SU-DHL-6 (cell line): Measurements from ENCODE around the gene TENT5A.
"Not testable (repeated sequence)": the region's sequence is repeated elsewhere in the genome, so short reads cannot be mapped to it uniquely, and the experiment has no call there.

Experiments used
- H2AFZ ChIP-seq: fragments of 200-600 bp; sonication (generic); 2 replicates; pipeline ENCODE4 v1.6.1; 2014; ENCODE audit warnings: low read depth, mild to moderate bottlenecking, moderate library complexity, mixed read lengths, antibody characterized with exemption, low read length; ENCODE audit not compliant: severe bottlenecking
- H3F3A ChIP-seq: fragments of 200-600 bp; shearing (Covaris generic); 2 replicates; pipeline ENCODE4 v1.6.0; 2016; ENCODE audit warnings: antibody characterized with exemption, mild to moderate bottlenecking; ENCODE audit not compliant: insufficient read depth
- H3K27ac ChIP-seq: fragments of 200-600 bp; sonication (generic); 2 replicates; pipeline ENCODE4 v1.5.1; 2016; ENCODE audit warnings: low read depth, mild to moderate bottlenecking, low read length, moderate library complexity, mixed read lengths
- H3K27me3 ChIP-seq: fragments of 200-600 bp; sonication (generic), shearing (Covaris generic); 2 replicates; pipeline ENCODE4 v1.6.0; 2014; ENCODE audit warnings: mild to moderate bottlenecking, low read length
- H3K36me3 ChIP-seq: fragments of 200-600 bp; sonication (generic); 2 replicates; pipeline ENCODE4 v1.6.1; 2014; ENCODE audit warnings: mild to moderate bottlenecking, low read length, mixed read lengths
- H3K4me2 ChIP-seq: fragments of 300-600, 200-600 bp; shearing (Covaris generic), sonication (generic); 2 replicates; pipeline ENCODE4 v1.6.0; 2014; ENCODE audit warnings: low read length, low read depth, mild to moderate bottlenecking; ENCODE audit not compliant: poor library complexity, severe bottlenecking
- H3K4me3 ChIP-seq: fragments of 200-600 bp; sonication (generic); 2 replicates; pipeline ENCODE4 v1.5.1; 2014; ENCODE audit warnings: antibody characterized with exemption, low read length, mild to moderate bottlenecking, mixed read lengths; ENCODE audit not compliant: insufficient read depth, poor library complexity, severe bottlenecking
- H3K79me2 ChIP-seq: fragments of 200-600 bp; sonication (generic); 2 replicates; pipeline ENCODE4 v1.6.1; 2014; ENCODE audit warnings: mild to moderate bottlenecking, low read length, moderate library complexity; ENCODE audit not compliant: insufficient read depth
- H3K9ac ChIP-seq: fragments of 200-600 bp; sonication (generic); 2 replicates; pipeline ENCODE4 v1.7.0; 2014; ENCODE audit warnings: mild to moderate bottlenecking, low read length
- H3K9me2 ChIP-seq: fragments of 200-600 bp; sonication (generic); replicated peaks from 2 replicates; pipeline ENCODE4 v1.6.1; 2014; ENCODE audit warnings: low read length; ENCODE audit not compliant: insufficient read depth
- H3K9me3 ChIP-seq: fragments of 200-600 bp; sonication (generic); 2 replicates; pipeline ENCODE4 v1.6.1; 2014; ENCODE audit warnings: low read length, mixed read lengths; ENCODE audit not compliant: insufficient read depth
- H4K20me1 ChIP-seq: fragments of 200-600 bp; sonication (generic); 2 replicates; pipeline ENCODE4 v1.6.1; 2014; ENCODE audit warnings: low read depth, mild to moderate bottlenecking, antibody characterized with exemption, low read length, moderate library complexity, mixed read lengths
- CTCF ChIP-seq: fragments of 200-600 bp; sonication (generic); IDR thresholded peaks from one replicate; pipeline ENCODE4 v1.5.1; 2017; ENCODE audit warnings: antibody characterized with exemption, mild to moderate bottlenecking, low read length, moderate library complexity; ENCODE audit not compliant: insufficient read depth, poor library complexity, severe bottlenecking
- EZH2phosphoT487 ChIP-seq: fragments of 200-600 bp; sonication (generic), shearing (Covaris generic); conservative IDR thresholded peaks from 2 replicates; pipeline ENCODE4 v1.6.1; 2018; ENCODE audit warnings: mild to moderate bottlenecking, antibody characterized with exemption, low read length, moderate library complexity, mixed read lengths

The TENT5A gene

GRCh38 chr6:81743649-81744048, 8.8 kb downstream of the TENT5A start:
- Histone ChIP-seq H3K9me3 (no peaks in the 10 kb centered on the region), H4K20me1 (no peaks in the 10 kb centered on the region), H3K36me3 (no peaks in the 10 kb centered on the region), H3K27ac (no peak overlapping the region), H3K4me2 (no peak overlapping the region), H3K27me3 (no peaks in the 10 kb centered on the region), H3K4me3 (no peak overlapping the region), H2AFZ (no peak overlapping the region), H3F3A (no peaks in the 10 kb centered on the region), H3K79me2 (no peaks in the 10 kb centered on the region), H3K9me2 (no peaks in the 10 kb centered on the region), H3K9ac (no peak overlapping the region)
- TF ChIP-seq EZH2phosphoT487 = no peak
- TF ChIP-seq CTCF = no peak

GRCh38 chr6:81741689-81742088, 10.8 kb downstream of the TENT5A start:
- Histone ChIP-seq H3K4me2 (no peak overlapping the region), H3K9me2 (no peaks in the 10 kb centered on the region), H3K9me3 (no peaks in the 10 kb centered on the region), H4K20me1 (no peaks in the 10 kb centered on the region), H3K27me3 (no peaks in the 10 kb centered on the region), H3K27ac (no peak overlapping the region), H3K9ac (no peak overlapping the region), H3F3A (no peaks in the 10 kb centered on the region), H3K36me3 (no peaks in the 10 kb centered on the region), H3K4me3 (no peak overlapping the region), H2AFZ (no peak overlapping the region), H3K79me2 (no peaks in the 10 kb centered on the region)
- TF ChIP-seq CTCF (no peak), EZH2phosphoT487 (no peak)

GRCh38 chr6:81740591-81740990, 11.9 kb downstream of the TENT5A start:
- H2AFZ ChIP-seq, H3K9me2 ChIP-seq, H3K27ac ChIP-seq, H3F3A ChIP-seq, H3K9me3 ChIP-seq, H3K9ac ChIP-seq, H3K4me3 ChIP-seq, H3K79me2 ChIP-seq, H4K20me1 ChIP-seq, H3K27me3 ChIP-seq, H3K4me2 ChIP-seq, H3K36me3 ChIP-seq: not testable (repeated sequence)

GRCh38 chr6:81739230-81740195, 13.0 kb downstream of the TENT5A start:
- no peak overlapping the region for H3K9ac ChIP-seq
- H4K20me1 ChIP-seq = no peaks in the 10 kb centered on the region
- no peaks in the 10 kb centered on the region for H3K9me2 ChIP-seq
- H3K27ac ChIP-seq = no peak overlapping the region
- H3K27me3 ChIP-seq = no peaks in the 10 kb centered on the region
- H3K4me3 ChIP-seq = no peak overlapping the region
- TF ChIP-seq CTCF = no peak
- TF ChIP-seq EZH2phosphoT487 = no peak
- no peaks in the 10 kb centered on the region for H3F3A ChIP-seq
- no peak overlapping the region for H3K4me2 ChIP-seq
- H3K9me3 ChIP-seq = no peaks in the 10 kb centered on the region
- H2AFZ ChIP-seq = no peak overlapping the region
- no peaks in the 10 kb centered on the region for H3K36me3 ChIP-seq
- no peaks in the 10 kb centered on the region for H3K79me2 ChIP-seq
